Measurements from ENCODE around the gene C16orf54.
"Not testable (repeated sequence)": the region's sequence is repeated elsewhere in the genome, so short reads cannot be mapped to it uniquely, and the experiment has no call there.

Gene C16orf54

DNA sequence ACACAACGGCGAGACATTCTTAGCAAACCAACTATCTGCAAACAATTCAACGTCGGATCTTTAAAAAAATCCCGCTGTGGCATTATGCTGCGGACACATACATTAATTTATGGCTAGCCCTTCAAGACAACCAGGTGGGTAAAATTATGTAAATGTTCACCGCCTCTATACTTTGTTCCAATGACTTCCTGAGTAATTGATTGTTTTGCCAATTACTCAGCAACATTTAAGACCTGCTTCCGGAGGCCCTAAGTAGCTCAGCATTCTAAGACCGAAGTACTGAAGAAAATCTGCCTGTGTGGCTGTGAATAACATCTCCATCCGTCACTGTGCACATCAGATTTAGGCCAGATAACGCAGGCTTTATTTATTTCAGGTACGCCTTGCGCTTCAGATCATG is 43.5 kb downstream of the C16orf54 start:
- peak; percentile 46 for DNase-seq

DNA sequence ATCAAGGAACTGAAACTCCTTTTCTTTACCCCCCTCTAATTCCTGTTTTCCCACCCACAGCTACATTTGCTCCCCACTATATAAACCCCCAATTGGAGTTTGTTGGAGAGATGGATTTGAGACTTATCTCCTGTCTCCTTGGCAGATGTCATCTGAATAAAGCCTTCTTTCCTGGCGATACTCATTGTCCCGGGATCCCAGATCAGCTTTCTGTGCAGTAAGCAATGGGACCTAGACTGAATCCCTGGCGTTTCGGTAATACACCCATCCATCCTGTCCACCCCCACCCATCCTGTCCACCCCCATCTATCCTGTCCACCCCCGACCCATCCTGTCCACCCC is 44.6 kb downstream of the C16orf54 start:
- DNase-seq, result no peak

DNA sequence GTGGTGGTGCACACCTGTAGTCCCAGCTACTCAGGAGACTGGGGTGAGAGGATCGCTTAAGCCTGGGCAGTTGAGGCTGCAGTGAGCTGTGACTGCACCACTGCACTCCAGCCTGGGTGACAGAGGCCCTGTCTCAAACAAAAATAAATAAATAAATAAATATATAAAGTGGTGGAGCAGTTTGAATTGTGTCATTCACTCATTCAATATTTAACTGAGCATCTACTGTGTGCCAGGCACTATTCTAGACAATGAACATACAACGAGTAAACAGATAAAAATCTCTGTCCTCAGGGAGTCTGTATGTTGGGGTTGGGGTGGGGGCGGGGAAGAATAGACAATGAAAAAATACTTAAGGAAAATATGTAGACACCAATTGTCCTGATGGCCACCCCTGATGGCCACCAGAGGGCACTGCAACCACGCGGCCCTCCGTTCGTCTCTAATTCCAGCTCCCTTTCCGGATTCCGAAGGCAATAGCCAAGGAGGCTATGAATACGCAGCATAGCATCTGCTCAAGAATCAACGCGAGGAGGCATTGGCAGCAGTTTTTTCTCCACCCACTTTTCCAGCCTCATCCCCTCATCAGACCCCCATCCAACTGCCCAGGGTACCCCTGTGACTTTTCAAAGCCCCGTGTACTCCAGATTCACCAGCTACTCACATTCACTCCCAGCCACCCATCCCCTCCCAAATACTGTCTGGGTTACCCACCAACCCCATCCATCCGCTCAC is 45.4 kb downstream of the C16orf54 start:
- DNase-seq, result peak; percentile 81

DNA sequence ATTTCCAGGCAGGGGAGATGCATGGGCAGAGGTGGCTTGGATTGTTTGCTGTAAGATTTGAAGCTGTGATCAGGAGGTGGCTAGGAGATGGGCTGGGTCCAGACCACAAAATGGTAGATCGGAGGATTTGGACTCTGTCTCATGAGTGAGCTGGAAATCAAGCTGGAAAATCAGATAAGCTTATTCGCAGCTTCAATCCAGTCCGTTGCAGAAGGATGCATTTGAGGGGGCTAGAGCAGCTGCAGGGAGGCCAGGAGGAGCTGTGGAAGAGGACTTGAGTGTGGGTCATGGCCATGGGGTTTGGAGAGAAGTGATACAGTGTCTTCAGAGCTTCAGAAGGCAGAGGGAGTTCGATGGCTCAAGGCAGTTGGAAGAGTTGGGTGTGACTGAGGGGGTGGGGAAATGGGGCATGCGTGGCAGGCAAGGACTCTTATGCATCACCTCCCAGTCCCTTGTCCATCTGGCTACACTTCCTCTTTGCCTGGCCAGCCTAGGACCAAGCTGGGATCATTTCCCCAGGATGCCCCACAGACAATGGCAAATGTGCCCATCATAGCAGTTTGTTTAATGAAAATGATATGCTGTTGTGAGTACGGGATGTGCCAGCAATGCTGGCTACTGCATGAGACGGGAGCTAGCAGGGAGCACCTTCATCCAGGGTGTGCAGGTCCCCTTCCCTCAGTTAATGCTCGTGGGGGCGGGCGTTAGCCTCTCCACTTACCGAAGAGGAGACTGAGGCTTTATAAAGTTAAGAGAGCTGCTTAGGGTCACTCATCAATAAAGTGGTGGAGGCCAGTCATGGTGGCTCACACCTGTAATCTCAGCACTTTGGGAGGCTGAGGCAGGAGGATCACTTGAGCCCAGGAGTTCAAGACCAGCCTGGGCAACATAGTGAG is 46.2 kb downstream of the C16orf54 start:
- no peak for DNase-seq

DNA sequence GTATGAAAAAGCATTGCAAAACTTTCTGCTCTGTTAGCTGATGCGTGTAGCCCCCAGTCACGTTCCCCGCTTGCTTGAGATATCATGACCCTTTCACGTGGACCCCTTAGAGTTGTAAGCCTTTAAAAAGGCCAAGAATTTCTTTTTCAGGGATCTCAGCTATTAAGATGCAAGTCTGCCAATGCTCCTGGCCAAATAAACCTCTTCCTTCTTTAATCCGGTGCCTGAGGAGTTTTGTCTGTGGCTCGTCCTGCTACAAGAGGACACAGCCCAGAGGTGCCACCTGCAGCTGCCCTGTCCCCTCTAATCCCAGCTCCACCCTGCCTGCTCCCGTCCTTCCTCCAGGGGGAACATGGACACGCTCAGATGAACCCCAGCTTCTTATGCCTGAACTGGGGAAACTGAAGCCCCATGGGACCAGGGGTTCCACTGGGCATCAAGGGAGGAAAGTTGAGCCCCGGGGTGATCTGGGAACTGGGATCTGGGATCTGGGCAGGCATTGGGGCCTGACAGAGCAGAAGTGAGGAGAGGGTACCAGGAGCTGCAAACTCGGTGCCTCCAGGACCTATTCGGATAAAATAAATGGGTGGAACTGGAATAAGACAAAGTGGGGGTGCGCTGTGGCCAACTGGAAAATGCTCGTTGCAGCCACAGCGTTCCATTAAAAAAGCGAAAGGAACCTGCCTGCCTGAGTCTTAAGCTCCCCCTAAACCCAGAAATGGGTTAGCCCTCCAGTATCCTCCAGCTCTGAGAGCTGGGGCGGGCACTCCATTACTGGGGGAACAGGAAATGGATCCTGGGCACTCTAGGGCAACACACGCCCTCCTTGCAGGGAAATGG is 47.1 kb downstream of the C16orf54 start:
- DNase-seq, result no peak

DNA sequence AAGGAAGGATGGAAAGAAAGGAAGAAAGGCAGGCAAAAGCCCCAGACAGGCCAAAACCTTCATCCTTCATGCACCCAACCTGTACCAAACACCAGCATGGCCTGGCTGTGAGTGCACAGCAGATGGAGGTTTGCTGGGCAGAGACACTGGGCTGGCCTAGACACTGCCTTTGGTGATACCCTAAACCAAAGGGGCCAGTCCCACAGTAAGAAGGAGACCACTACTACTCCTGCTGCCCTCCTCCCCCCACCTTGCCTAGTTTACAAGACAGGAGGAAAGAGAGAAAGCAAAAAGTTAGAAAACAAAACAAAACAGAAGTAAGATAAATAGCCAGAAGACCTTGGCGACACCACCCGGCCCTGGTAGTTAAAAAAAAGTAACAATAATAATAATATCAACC is 47.7 kb downstream of the C16orf54 start:
- DNase-seq, result no peak

DNA sequence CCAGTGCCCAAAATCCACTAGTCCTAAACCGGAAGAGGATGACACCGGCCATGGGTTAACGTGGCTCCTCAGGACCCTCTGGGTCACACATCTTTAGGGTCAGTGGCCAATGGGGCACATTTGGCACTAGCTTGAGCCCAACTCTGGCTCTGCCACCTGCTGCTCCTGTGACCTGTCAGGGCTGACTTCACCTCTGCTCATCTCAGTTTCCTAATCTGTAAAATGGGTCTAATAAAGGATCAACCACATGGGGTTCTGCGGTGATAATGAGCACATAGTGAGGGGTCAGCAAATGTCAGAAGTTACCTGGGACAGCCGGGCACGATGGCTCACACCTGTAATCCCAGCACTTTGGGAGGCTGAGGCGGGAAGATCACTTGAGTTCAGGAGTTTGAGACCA is 48.4 kb downstream of the C16orf54 start:
- DNase-seq, result no peak

DNA sequence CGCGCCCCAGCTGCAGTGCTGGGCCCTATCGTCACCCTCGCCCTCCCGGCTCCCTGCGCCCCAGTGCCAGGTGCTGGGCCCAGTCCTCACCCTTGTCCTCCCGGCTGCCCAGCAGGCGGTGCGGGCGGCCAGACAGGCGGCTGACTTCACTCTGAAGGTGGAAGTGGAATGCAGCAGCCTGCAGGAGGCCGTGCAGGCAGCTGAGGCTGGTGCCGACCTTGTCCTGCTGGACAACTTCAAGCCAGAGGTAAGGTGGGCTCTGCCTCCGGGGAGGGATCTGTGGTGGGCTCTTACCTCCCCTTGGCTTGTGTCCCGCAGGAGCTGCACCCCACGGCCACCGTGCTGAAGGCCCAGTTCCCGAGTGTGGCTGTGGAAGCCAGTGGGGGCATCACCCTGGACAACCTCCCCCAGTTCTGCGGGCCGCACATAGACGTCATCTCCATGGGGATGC is 48.9 kb downstream of the C16orf54 start:
- DNase-seq, result no peak

DNA sequence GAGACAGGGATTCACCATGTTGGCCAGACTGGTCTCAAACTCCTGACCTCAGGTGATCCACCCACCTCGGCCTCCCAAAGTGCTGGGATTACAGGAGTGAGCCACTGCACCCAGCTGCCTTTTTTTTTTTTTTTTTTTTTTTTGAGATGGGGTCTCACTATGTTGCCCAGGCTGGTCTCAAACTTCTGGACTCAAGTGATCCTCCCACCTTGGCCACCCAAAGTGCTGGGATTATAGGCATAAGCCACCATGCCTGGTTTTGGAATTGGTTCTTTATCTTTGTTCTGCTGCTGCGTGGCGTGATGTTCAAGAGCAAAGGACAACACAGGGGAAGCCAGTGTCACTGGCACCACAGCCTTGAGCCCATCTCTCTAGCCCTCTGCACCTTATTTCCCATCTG is 50.1 kb downstream of the C16orf54 start:
- not testable (repeated sequence) for DNase-seq

DNA sequence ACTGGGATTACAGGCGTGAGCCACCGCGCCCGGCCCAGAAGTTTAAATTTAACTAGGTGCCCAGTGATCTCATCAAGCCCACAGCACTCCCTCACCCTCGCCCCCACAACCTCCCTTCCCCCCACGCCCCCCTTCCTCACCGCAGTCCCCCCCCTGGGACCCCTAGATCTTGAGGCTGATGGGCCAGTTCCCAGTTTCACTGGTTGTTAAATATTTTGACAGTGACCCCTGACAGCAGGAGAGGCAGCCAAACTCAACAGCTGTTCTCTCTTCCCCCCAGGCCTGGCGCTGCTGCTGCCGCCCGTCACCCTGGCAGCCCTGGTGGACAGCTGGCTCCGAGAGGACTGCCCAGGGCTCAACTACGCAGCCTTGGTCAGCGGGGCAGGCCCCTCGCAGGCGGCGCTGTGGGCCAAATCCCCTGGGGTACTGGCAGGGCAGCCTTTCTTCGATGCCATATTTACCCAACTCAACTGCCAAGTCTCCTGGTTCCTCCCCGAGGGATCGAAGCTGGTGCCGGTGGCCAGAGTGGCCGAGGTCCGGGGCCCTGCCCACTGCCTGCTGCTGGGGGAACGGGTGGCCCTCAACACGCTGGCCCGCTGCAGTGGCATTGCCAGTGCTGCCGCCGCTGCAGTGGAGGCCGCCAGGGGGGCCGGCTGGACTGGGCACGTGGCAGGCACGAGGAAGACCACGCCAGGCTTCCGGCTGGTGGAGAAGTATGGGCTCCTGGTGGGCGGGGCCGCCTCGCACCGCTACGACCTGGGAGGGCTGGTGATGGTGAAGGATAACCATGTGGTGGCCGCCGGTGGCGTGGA is 51.2 kb downstream of the C16orf54 start:
- DNase-seq, result no peak

DNA sequence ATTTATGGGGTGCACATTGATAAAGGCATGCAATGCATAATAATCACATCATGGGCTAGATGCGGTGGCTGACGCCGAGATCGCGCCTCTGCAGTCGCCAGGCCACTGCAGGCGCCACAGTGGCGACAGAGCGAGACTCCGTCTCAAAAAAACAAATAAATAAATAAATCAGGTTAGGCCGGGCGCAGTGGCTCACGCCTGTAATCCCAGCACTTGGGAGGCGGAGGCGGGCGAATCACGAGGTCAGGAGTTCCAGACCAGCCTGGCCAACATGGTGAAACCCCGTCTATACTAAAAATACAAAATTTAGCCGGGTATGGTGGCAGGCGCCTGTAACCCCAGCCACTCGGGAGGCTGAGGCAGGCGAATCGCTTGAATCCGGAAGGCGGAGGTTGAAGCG is 53.2 kb downstream of the C16orf54 start:
- not testable (repeated sequence) for DNase-seq
